ENCODE data around the gene CCDC142.

Gene CCDC142

DNA sequence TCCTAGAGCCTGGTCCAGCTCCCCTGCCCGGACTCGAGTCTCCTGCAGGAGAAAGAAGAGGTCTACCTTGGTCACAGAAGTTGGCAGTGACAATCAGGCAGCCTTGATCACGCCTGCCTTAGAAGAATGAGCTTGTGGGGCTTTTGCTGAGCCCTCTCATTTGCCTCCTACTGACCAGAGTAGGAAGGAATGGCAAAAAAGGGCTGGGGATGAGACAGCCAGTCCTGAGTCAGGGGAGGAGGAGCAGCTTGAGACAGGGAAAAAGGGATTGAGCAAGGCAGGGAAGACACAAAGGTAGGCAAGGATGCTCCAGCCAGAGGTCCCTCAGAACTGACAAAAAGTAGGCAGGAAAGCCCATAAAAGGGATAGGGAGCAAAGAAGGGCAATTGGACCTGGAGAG lies 55.2 kb downstream of the CCDC142 start:
- Histone ChIP-seq H3K9ac (ENCODE audit: low read depth in 1 of 2, low read length in 2 of 2) (no peak overlapping the region), H3K36me3 (ENCODE audit: control insufficient read depth in 2 of 2, insufficient read depth in 2 of 2, low read length in 2 of 2) (peaks cover 48 to 70% of the 10 kb centered on the region in 2 donors), H3K27me3 (ENCODE audit: control insufficient read depth in 2 of 2, insufficient read depth in 2 of 2, low read length in 2 of 2) (no peaks in the 10 kb centered on the region), H3K4me3 (ENCODE audit: low read length in 2 of 2) (no peak overlapping the region), H3K4me1 (ENCODE audit: control insufficient read depth in 2 of 2, insufficient read depth in 2 of 2, low read length in 2 of 2) (peaks cover 12 to 17% of the 10 kb centered on the region in 2 donors), H3K9me3 (ENCODE audit: control insufficient read depth in 2 of 2, low read length in 2 of 2) (no peaks in the 10 kb centered on the region), H3K27ac (ENCODE audit: low read depth in 2 of 2, low read length in 2 of 2) (no peak overlapping the region)

- Histone ChIP-seq H3K4me3 (ENCODE audit: low read length in 2 of 2) (no peak overlapping the region), H3K27me3 (ENCODE audit: control insufficient read depth in 2 of 2, insufficient read depth in 2 of 2, low read length in 2 of 2) (no peaks in the 10 kb centered on the region), H3K9me3 (ENCODE audit: control insufficient read depth in 2 of 2, low read length in 2 of 2) (no peaks in the 10 kb centered on the region), H3K9ac (ENCODE audit: low read depth in 1 of 2, low read length in 2 of 2) (no peak overlapping the region), H3K4me1 (ENCODE audit: control insufficient read depth in 2 of 2, insufficient read depth in 2 of 2, low read length in 2 of 2) (peaks cover 17 to 18% of the 10 kb centered on the region in 2 donors), H3K27ac (ENCODE audit: low read depth in 2 of 2, low read length in 2 of 2) (no peak overlapping the region), H3K36me3 (ENCODE audit: control insufficient read depth in 2 of 2, insufficient read depth in 2 of 2, low read length in 2 of 2) (peaks cover 44 to 58% of the 10 kb centered on the region in 2 donors)
These were observed 56.5 kb downstream of the CCDC142 start for GRCh38 chr2:74426181-74426758.

- H3K4me3 ChIP-seq (ENCODE audit: low read length in 2 of 2), result no peak overlapping the region
- no peaks in the 10 kb centered on the region for H3K27me3 ChIP-seq (ENCODE audit: control insufficient read depth in 2 of 2, insufficient read depth in 2 of 2, low read length in 2 of 2)
- H3K9ac ChIP-seq (ENCODE audit: low read depth in 1 of 2, low read length in 2 of 2), result no peak overlapping the region
- H3K4me1 ChIP-seq (ENCODE audit: control insufficient read depth in 2 of 2, insufficient read depth in 2 of 2, low read length in 2 of 2), result peaks cover 18 to 21% of the 10 kb centered on the region in 2 donors
- no peaks in the 10 kb centered on the region for H3K9me3 ChIP-seq (ENCODE audit: control insufficient read depth in 2 of 2, low read length in 2 of 2)
- no peak overlapping the region for H3K27ac ChIP-seq (ENCODE audit: low read depth in 2 of 2, low read length in 2 of 2)
- peaks cover 43 to 52% of the 10 kb centered on the region in 2 donors for H3K36me3 ChIP-seq (ENCODE audit: control insufficient read depth in 2 of 2, insufficient read depth in 2 of 2, low read length in 2 of 2)
These were observed 57.3 kb downstream of the CCDC142 start for GRCh38 chr2:74425523-74425922.

- no peak overlapping the region for H3K27ac ChIP-seq (ENCODE audit: low read depth in 2 of 2, low read length in 2 of 2)
- H3K9ac ChIP-seq (ENCODE audit: low read depth in 1 of 2, low read length in 2 of 2), result no peak overlapping the region
- no peaks in the 10 kb centered on the region for H3K27me3 ChIP-seq (ENCODE audit: control insufficient read depth in 2 of 2, insufficient read depth in 2 of 2, low read length in 2 of 2)
- peaks cover 40 to 47% of the 10 kb centered on the region in 2 donors for H3K36me3 ChIP-seq (ENCODE audit: control insufficient read depth in 2 of 2, insufficient read depth in 2 of 2, low read length in 2 of 2)
- peaks cover 16 to 18% of the 10 kb centered on the region in 2 donors for H3K4me1 ChIP-seq (ENCODE audit: control insufficient read depth in 2 of 2, insufficient read depth in 2 of 2, low read length in 2 of 2)
- no peak overlapping the region for H3K4me3 ChIP-seq (ENCODE audit: low read length in 2 of 2)
- H3K9me3 ChIP-seq (ENCODE audit: control insufficient read depth in 2 of 2, low read length in 2 of 2), result no peaks in the 10 kb centered on the region
These were observed 57.8 kb downstream of the CCDC142 start for GRCh38 chr2:74424995-74425406.

- peaks cover 34 to 44% of the 10 kb centered on the region in 2 donors for H3K36me3 ChIP-seq (ENCODE audit: control insufficient read depth in 2 of 2, insufficient read depth in 2 of 2, low read length in 2 of 2)
- no peaks in the 10 kb centered on the region for H3K27me3 ChIP-seq (ENCODE audit: control insufficient read depth in 2 of 2, insufficient read depth in 2 of 2, low read length in 2 of 2)
- no peaks in the 10 kb centered on the region for H3K9me3 ChIP-seq (ENCODE audit: control insufficient read depth in 2 of 2, low read length in 2 of 2)
- H3K27ac ChIP-seq (ENCODE audit: low read depth in 2 of 2, low read length in 2 of 2), result no peak overlapping the region
- peaks cover 9 to 12% of the 10 kb centered on the region in 2 donors for H3K4me1 ChIP-seq (ENCODE audit: control insufficient read depth in 2 of 2, insufficient read depth in 2 of 2, low read length in 2 of 2)
- no peak overlapping the region for H3K4me3 ChIP-seq (ENCODE audit: low read length in 2 of 2)
- no peak overlapping the region for H3K9ac ChIP-seq (ENCODE audit: low read depth in 1 of 2, low read length in 2 of 2)
These were observed 58.4 kb downstream of the CCDC142 start for GRCh38 chr2:74424139-74424992.
